T-helper 1 cell treated with Interleukin-12 subunit alpha and Interleukin-12 subunit beta and Interleukin-4 antibody, amounts not matched to agents 30 ng/mL and 1 ng/mL, for 36 hours (primary cell): ENCODE results near the gene CAD. TPM values are rescaled to one million over a fixed set of nuclear protein-coding genes. Genes with fewer than 3 reads are reported as not detected.

Experiments used
- intact Hi-C: fragments of 100-400 bp; cut with micrococcal nuclease; formaldehyde crosslinking; loops from one replicate; pipeline ENCODE4 v1.15.1; 2024
- total RNA-seq: library from RNA; stranded (reverse); gene quantifications from 2 replicates; pipeline ENCODE4 v1.2.3, GENCODE V29; 2022

CAD gene
- total RNA-seq, 1 donor from 2014 or later: 68.3 TPM

- intact Hi-C loops: no loop called here
Observed at GRCh38 chr2:27221166-27221565, 4.0 kb downstream of the CAD start.

GRCh38 chr2:27222407-27222806 is 5.2 kb downstream of the CAD start:
- intact Hi-C loops: no loop called here

- intact Hi-C loops: no loop called here
Observed at GRCh38 chr2:27223416-27223815, 6.2 kb downstream of the CAD start.

GRCh38 chr2:27225526-27225925 is 8.4 kb downstream of the CAD start:
- intact Hi-C loops: no loop called here

- intact Hi-C loops: no loop called here
Observed at GRCh38 chr2:27227501-27227900, 10.3 kb downstream of the CAD start.

GRCh38 chr2:27231921-27232320 is 14.8 kb downstream of the CAD start:
- intact Hi-C loops: no loop called here

GRCh38 chr2:27233341-27233740 is 16.2 kb downstream of the CAD start:
- intact Hi-C loops: no loop called here

- intact Hi-C loops: no loop called here
Observed at GRCh38 chr2:27236136-27236535, 19.0 kb downstream of the CAD start.

GRCh38 chr2:27236626-27237025 is 19.5 kb downstream of the CAD start:
- intact Hi-C loops: no loop called here

GRCh38 chr2:27237341-27237945 is 20.3 kb downstream of the CAD start:
- intact Hi-C loops: no loop called here

- intact Hi-C loops: no loop called here
Observed at GRCh38 chr2:27238976-27239375, 21.8 kb downstream of the CAD start.

- intact Hi-C loops: no loop called here
Observed at GRCh38 chr2:27240406-27240805, 23.2 kb downstream of the CAD start.

GRCh38 chr2:27241761-27242613 is 24.8 kb downstream of the CAD start:
- intact Hi-C loops: no loop called here

GRCh38 chr2:27242614-27242951 is 25.4 kb downstream of the CAD start:
- intact Hi-C loops: no loop called here

GRCh38 chr2:27243391-27244130 is 26.4 kb downstream of the CAD start:
- intact Hi-C loops: no loop called here

- intact Hi-C loops: no loop called here
Observed at GRCh38 chr2:27245116-27245515, 27.9 kb downstream of the CAD start.

- intact Hi-C loops: no loop called here
Observed at GRCh38 chr2:27245626-27246025, 28.5 kb downstream of the CAD start.

GRCh38 chr2:27247893-27248292 is 30.7 kb downstream of the CAD start:
- intact Hi-C loops: no loop called here

GRCh38 chr2:27249159-27249890 is 32.2 kb downstream of the CAD start:
- intact Hi-C loops: no loop called here

- intact Hi-C loops: loop anchor here (1.0 kb wide), 3 partner anchors 11 to 53 kb away; no protein-coding TSS in a partner anchor
Observed at GRCh38 chr2:27249891-27250651, 32.9 kb downstream of the CAD start.
